GM18519 (cell line): ENCODE measurements around the gene ARID5B.
A peak's percentile ranks its signal among the peaks of the same experiment; 100 is the strongest.
"Not testable (repeated sequence)": the region's sequence is repeated elsewhere in the genome, so short reads cannot be mapped to it uniquely, and the experiment has no call there.

Experiments
- ATAC-seq: cut with Tn5 transposase; IDR thresholded peaks from one replicate; pipeline ENCODE4 v1.9.1; 2021; ENCODE audit warnings: mild to moderate bottlenecking, moderate library complexity; ENCODE audit not compliant: unreplicated experiment, low FRiP score

ARID5B gene

DNA sequence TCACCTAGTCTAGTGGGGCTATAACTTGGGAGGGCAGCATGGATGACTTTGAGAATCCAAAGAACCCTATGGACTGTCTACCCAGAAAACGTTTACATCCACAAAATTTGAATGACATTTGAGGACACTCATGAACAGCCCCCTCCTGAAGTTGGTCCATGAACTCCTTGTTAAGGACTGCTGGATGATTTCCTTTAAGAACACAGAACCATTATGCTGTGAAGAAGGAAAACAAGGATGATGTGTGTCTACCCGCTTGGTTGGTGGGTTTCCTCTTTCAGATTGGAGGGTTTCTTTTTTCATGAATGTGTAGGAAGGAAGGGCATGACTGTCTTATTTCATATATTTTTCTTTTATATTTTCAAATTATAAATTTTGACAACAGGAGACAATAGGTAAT lies 58.3 kb downstream of the ARID5B start:
- no peak for ATAC-seq

DNA sequence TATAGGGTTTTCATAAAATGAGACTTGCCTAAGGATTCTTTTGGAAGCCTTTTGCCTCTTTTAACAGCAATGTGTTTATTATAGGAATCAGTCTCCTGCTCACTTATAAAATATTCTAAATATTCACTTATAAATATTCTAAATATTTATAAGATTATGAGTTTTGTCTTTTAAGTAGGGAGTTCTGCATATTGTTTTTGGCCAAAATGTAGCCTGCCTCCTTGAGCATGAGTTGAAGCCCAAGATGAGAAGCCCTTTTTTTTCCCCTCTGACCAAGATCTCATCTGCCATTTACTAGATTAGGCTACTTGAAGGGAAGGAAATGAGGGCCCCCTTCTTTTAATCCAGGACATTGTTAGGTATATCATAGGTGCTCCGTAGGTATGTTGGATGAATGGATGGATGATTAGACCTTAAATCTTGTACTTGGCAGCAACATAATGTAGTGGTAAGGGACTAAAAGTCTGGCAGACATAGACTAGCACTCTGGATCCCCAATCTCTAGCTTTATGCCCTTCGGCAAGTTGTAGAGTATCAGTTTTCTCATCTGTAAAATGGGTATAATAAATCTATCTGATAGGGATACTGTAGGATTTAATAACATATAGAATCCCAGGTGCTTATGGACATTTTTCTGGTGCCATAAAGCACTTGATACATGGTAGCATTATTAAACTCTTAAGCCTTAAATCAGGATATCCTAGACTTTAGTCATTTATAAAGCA lies 59.1 kb downstream of the ARID5B start:
- ATAC-seq = no peak

DNA sequence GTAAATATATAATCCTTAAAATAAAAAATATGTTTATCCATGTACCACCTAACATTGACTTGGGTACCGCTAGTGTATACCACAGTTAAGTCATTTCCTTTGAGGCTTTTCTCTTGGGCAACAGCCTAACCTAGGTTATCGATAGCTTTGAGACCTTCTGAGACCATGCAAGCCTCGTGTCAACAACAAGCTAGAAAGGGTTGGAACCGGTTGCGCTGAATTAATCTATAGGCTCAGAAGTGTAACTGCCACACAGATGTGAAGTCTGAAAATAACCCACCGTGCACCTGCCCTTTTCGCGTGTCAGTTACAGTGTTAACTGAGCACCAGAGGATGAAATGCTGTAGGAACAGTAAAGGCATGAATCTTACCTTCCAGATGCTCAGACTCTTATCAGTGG lies 59.8 kb downstream of the ARID5B start:
- peak; percentile 49 for ATAC-seq

DNA sequence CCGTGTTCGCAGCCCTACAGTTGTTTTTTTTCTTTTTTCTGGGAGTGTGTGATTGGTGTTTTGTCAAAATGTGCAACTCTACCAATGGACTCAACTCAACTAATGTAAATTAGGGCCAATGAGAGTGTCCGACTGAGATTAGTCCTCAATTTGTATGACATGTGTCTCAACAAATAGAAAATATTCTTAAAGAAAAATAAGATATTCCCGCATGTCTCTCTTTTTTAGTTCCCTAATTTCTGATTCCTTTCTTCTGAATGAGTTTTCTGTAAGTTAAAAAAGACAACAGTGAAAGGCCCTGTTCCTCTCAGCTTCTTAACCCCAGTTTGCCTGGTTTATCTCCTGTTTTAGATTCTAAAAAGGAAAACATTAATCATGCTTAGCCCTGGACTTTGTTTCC lies 61.5 kb downstream of the ARID5B start:
- no peak for ATAC-seq

DNA sequence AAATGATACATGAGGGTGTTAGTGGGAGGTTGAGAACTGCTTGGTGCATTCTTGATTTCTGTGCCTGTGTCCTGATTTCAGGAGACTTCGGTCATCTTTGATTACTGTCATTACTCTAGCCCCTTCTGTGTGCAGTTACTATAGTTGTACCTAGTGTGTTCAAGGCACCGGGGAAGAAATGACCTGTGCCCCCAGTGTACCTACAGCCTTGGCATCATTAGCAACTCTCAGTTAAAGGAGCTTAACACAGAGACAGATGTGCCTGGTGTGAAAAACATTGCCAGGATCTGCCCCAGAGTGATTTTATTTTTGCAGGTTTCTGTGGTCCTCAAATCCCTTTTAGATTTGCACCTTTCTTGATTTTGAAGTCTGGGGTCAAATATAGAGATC lies 62.2 kb downstream of the ARID5B start:
- ATAC-seq = no peak

DNA sequence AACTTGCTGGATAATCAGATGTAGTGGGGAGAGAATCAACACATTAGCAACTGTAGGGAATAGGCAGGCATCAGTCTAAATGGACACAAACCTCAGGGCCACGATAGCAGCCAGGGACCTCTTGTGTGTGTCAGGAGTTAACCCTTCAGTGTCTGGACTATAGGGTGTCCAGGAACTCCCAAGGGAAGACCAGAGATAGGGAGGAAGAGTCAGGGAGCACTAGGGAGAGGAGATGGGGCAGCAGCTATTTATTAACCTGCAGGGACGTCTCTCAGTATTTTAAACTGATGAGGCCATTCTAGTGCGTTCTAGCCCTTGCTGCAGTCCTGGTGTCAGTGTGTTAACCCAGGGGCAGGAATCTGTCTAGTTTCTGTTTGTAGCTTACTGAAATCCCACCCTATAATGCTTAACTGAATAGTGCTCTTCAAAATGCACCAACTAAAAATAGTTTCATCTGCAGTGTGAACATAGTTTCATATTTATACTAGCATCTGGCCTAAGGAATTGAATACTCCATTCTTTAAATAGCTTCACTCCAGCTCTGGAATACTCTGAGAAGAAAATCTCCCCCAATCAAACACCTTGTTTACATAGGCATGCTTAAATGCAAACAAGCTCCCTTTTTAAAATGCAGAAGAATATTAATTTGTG lies 62.7 kb downstream of the ARID5B start:
- no peak for ATAC-seq

DNA sequence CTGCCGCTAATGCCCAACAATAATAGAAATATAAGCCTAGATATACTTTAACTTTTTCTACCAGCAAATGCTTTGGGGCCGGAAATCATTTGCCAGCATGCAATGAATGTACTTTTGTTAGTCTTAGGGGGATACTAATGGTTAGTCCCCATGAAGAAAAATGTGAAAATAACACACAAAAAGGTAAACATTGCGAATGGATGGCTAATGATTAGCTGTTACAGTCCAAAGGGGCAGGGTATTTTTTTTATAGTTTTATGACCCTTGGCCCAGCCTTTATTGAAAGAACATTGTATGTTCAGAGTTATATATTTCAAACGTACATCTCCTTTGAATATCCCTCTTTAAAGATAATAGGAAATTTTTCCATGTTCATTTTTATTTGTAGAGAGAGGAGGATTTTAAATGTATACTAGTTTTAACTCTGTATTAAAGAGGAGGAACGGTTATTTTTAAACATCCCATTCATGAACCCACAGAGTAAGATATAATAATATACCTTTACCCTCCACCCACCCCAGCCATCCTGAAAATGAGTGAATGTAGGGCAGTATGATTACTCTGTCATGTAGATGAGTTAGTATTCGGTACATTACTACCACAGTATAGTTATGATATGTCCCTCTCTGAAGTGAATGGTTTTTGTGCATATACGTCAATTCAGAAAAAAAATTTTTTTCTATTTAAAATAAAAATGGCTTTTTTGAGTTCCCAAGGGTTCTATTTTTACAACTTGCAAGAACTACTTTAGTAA lies 63.6 kb downstream of the ARID5B start:
- ATAC-seq = no peak

DNA sequence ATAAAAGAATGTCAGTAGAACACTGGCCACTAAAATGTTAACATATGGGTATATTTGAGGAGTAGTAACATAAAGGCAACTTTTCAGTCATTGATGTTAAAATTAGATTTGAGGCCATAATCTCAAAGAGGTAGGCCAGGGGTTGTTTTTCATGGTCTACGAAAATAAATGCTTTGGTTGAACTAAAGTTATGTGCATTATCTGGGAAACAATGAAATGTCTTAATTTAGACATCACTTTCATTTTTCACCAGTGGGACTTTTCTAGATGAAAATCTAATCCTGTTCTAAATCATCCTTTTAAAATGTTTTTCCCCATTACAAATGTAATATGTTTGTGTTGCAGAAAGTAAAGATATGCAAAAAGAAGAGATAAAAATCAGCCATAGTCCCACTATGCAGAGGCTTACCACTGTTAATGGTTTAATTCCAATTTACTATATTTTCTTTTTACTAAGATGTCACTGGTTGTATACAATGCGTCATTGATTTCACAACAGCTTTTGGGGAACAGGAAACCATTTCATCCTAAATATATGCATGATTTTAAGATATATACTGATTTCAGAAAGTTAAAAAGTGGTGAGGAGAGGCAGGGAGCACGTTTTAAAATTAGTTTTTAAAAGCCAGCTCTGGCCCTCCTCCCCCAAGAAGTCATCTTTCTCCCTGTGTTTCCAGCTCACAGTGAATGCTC lies 64.3 kb downstream of the ARID5B start:
- ATAC-seq = no peak

DNA sequence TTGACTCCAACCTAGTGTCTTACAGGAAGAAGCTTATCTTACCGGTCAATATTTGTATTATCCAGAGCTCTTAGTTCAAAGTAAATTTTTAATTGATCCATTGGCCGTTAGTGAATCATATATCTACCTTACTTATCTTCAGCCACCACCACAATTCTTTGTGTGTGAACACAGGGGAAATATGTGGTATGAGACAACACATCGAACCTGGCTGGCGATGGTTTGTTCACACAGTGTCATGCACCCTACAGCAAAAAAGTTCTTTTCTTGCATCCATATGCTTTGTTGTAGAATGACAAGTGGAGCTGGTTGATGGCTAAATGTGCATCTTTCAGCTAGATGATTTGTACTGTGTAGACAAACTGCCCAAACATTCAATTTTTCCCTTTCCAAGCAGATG lies 65.8 kb downstream of the ARID5B start:
- ATAC-seq = no peak

DNA sequence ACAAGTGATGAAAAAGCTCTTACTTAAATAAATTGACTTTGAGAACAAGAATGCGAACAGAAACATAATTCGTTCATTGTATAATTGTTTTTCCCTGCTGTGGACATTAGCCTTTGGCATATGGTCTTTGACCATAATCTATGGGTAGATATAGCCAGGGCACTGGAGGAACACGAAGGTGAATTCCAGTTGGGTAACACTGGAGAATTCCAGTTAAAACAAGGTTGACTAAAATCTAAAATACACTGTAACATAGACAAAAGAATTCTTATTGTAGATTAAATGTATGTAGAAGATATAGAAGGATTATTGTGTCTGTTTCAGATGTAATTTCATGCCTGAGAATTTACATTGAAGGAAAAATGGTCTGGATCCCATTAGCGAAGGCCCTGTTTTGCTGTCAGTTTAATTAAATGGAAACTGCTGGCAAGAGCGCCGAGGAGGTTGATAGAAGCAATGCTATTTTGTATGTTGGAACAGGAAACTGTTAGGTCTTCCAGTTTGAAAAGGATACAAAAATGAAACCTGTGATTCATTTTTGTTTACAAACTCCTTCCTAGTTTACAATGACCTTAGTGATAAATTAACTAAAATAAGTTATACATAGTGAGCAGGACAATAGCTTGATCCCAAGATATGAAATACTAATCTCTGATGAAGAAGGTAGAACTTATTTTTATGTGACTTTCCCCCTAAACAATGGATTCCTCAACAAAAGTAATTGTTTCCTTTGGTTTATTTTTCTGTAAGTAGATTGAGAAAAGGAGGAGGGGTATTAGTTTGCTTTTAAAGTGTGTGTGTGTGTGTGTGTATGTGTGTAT lies 68.9 kb downstream of the ARID5B start:
- ATAC-seq = no peak

DNA sequence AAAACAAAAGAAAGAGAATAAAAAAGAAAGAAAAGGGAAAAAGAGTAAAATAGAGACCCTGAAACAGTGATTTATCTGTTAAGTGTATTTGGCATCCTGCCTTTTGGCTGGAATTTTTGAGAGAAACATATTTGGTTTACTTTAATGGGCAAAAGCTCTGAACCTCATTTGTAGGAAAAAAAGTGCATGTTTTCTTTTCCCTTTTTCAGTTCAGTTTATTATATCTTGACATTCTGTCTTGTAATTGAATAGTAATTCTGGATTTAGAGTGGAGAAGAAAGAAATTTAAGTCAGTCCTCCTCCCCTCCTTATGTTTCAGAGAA lies 69.5 kb downstream of the ARID5B start:
- ATAC-seq = no peak

DNA sequence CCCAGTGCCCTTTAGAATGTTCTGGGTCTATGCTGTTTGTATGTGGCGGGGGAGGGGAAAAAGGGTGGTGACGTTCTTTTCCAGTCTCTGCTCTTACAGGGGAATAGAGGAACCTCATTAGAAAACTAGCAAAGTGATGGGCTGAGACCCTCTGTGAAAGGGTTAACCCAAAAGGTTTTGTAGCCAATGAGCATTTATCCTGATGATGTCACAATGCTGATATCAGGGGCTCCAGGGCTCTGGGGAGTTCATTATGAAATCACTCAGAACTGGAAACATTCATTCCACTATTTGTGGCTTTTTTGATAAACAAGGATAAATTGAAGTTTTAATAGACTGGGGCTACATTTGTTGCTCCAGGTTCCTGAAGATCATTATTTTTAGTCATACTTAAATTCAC lies 71.7 kb downstream of the ARID5B start:
- no peak for ATAC-seq

DNA sequence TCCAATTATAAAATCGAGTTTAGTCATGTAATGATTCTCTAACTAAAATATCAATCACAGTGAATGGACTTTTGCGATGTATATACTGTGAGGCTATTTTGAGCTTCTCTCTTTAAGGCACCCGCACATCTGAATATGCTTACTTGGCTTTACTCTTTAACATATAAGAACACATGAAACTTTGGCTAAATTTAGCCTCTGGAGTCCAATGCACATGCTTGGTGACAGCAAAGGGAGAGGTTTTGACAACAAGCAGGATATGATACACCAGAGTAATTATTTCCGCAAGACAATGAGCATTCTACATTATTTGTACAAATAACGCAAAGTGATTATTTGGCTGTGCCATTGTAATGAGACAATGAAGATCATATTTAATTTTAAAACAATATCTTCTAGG lies 72.4 kb downstream of the ARID5B start:
- ATAC-seq = no peak

DNA sequence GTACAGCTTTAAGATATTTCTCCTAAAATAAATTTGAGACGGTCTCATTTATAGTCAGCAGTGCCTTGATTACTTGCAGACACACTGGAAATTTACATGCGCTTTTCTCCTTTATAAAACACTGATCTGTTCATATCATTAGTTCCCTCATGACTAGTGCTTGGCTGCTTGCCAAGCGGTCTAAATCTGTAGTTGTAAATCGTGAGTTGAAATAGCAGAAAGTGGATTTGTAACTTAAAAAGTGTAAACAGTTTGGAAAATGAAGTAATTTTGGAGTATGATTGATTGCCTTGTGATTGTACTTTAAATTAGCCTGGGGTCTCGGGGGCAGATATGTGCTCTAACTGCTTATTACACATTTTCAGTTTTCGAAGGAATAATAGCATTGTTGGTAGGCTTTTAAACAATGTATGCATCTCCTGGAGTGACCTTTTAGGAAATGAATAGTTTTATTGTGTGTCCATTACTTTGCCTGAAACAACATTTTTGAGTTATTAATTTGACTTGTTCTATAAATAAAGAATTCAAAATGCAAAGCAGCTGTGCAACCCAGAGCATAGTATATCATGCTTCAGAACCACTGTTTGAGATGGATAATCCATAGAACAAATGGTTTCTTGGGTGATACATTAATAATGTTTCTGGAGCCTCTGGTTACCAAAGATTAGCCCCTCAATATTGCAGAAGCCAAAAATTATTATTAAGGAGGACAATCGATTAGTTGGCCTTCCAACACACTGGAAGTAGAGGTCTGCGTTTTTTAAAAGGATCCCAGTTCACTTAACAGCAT lies 73.3 kb downstream of the ARID5B start:
- peak; percentile 7 for ATAC-seq

DNA sequence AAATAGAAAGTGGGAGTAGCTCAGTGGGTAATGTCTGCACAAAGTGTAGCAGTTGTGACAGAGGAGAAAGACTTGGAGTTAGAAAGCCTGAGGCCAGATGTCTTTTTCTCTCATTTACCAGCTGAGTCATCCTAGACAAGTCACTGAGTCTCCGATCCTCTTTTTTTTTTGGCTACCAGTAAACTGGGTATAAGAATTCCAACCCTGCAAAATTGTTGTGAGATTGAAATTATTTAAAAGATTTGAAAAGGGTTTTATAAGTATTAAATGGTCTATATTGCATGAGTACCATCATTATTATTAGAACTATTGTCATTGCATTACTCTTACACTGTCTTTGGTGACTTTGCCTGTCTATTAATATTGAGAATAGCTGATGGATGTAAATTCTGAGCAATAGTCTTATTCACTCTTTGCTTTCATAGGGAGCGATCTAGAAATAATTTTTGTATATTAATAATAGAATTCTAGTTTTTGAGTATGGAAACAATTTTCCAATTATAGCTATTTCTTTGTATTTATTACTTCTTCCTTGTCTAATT lies 74.0 kb downstream of the ARID5B start:
- peak; percentile 78 for ATAC-seq

DNA sequence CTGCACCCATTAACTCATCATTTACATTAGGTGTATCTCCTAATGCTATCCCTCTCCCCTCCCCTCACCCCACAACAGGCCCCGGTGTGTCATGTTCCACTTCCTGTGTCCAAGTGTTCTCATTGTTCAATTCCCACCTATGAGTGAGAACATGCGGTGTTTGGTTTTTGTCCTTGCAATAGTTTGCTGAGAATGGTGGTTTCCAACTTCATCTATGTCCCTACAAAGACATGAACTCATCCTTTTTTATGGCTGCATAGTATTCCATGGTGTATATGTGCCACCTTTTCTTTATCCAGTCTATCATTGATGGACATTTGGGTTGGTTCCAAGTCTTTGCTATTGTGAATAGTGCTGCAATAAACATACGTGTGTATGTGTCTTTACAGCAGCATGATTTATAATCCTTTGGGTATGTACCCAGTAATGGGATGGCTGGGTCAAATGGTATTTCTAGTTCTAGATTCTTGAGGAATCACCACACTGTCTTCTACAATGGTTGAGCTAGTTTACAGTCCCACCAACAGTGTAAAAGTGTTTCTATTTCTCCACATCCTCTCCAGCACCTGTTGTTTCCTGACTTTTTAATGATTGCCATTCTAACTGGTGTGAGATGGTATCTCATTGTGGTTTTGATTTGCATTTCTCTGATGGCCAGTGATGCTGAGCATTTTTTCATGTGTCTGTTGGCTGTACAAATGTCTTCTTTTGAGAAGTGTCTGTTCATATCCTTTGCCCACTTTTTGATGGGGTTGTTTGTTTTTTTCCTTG lies 75.6 kb downstream of the ARID5B start:
- not testable (repeated sequence) for ATAC-seq

DNA sequence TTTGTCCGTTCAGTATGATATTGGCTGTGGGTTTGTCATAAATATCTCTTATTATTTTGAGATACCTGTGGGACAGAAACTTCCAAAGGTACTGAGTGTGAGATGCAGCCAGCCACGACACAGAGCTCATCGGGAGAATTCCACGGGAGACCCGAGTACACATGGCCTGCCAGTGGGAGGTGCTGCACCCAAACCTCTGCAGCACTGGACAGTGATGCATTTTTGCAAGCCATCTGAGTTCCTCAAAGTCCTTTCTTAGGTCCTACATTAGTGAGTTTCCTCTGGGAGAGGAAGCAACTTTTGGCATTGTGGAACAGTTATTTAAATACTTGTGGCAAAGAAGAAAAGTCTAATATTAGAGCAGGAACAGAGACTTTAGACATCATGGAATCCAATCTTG lies 77.5 kb downstream of the ARID5B start:
- ATAC-seq = no peak

DNA sequence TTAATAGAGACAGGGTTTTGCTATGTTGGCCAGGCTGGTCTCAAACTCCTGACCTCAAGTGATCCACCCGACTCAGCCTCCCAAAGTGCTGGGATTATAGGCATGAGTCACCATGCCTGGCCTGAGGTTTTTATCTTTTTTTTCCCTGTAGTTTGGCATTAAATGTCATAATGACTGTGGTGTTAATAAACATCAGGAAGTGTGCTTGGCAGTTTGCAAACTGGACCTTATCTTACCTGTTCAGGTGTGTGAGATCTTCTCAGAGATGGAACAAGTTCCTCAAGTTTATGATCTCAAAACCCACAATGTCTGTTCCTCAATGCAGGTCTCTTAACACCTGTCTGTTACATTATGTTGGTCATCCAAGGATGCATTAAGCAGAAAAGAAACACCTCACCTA lies 80.0 kb downstream of the ARID5B start:
- ATAC-seq = no peak

DNA sequence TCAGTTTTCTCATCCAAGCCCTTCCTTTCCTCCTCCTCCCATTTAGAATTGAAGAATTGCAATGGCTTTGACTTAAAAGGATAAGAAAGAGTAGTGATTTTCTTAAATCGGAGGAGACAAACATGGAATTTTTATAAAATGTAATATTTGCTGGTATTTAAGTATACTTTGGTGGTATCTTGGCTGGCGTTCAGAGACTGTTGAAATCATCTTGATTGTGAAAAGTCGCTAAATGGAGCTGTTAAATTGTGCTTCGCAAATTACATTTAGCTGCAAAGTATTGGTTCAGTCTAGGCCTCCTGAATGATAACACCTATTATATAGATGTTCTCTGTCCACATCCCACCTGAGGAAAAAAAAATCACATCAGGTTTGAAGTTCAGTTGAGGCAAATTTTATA lies 81.8 kb downstream of the ARID5B start:
- ATAC-seq = no peak
